Heart right ventricle (tissue), 16 donors: ENCODE measurements around the gene KIAA1191. TPM values are rescaled to one million over a fixed set of nuclear protein-coding genes. Genes with fewer than 3 reads are reported as not detected.

Experiments used
- ATAC-seq, 8 donors: fragments of 200-7000 bp; cut with Tn5 transposase; one replicate each; pipeline ENCODE4 v1.9.1; 2020; ENCODE audit warnings: mild to moderate bottlenecking in 8 of 8, moderate library complexity in 8 of 8, moderate number of reproducible peaks in 1 of 8
- DNase-seq, 2 donors: peaks; one replicate each; pipeline ENCODE4 v3.0.0-alpha.2; 2020
- H3K27ac ChIP-seq, 10 donors: fragments of 200-600 bp; sonication (generic) in 2 of 10; one replicate each; pipeline versions ENCODE4 v1.5.0 to v1.8.0; 2020 to 2022; ENCODE audit warnings: mild to moderate bottlenecking in 3 of 10
- H3K27me3 ChIP-seq, 7 donors: fragments of 200-600 bp; one replicate each; pipeline ENCODE4 v1.8.0; 2021 to 2022; ENCODE audit warnings: mild to moderate bottlenecking in 2 of 7
- H3K36me3 ChIP-seq, 9 donors: fragments of 200-600 bp; sonication (generic) in 1 of 9; one replicate each; pipeline versions ENCODE4 v1.5.0 to v1.8.0; 2020 to 2022; ENCODE audit warnings: mild to moderate bottlenecking in 2 of 9
- H3K4me1 ChIP-seq, 9 donors: fragments of 200-600 bp; sonication (generic) in 1 of 9; one replicate each; pipeline versions ENCODE4 v1.5.0 to v1.8.0; 2020 to 2022; ENCODE audit warnings: mild to moderate bottlenecking in 4 of 9
- H3K4me3 ChIP-seq, 10 donors: fragments of 200-600 bp; sonication (generic) in 2 of 10; one replicate each; pipeline versions ENCODE4 v1.5.0 to v1.8.0; 2020 to 2022; ENCODE audit warnings: mild to moderate bottlenecking in 7 of 10, moderate library complexity in 2 of 10
- H3K9me3 ChIP-seq, 11 donors: fragments of 200-600 bp in 10 of 11; sonication (generic) in 2 of 11; one replicate each; pipeline versions ENCODE4 v1.5.0 to v1.8.0; 2013 to 2022; ENCODE audit warnings: mild to moderate bottlenecking in 2 of 11, control low read depth in 1 of 11, moderate library complexity in 1 of 11
- WGBS, 2 donors: extraction: QIAGEN DNeasy Blood & Tissue Kit; methylation state at CpG; one replicate each; pipeline ENCODE4 v1.1.7; 2013; ENCODE audit warnings: inconsistent platforms in 1 of 2; 5-methylcytosine and 5-hydroxymethylcytosine counted together
- intact Hi-C, 10 donors: fragments of 100-400 bp; cut with DNase I; formaldehyde crosslinking; loops; one replicate each; pipeline versions ENCODE4 v1.11.1 to v1.14.2; 2022
- polyA plus RNA-seq, 2 donors: library from polyadenylated mRNA; stranded (reverse); fragments of 200-250 nt; gene quantifications; one replicate each; pipeline ENCODE4 v1.2.3, GENCODE V29; 2013
- total RNA-seq, 10 donors: library from RNA; stranded (reverse); fragmentation: NEBNext Ultra II Directional in 3 of 10; extraction: Animal tissue kit (Norgen Biotek cat#: 25700) in 3 of 10; gene quantifications; one replicate each; pipeline versions ENCODE4 v1.2.1 to v1.2.4, GENCODE V29; 2021 to 2023
- TF ChIP-seq, protein P1 (sequence below), 9 donors: fragments of 200-600 bp; sonication (generic) in 2 of 9; IDR thresholded peaks; one replicate each; pipeline versions ENCODE4 v1.5.0 to v1.8.0; 2021 to 2022; ENCODE audit warnings: antibody characterized with exemption in 9 of 9, mild to moderate bottlenecking in 5 of 9, moderate library complexity in 1 of 9
- donor health status: Arrhythmogenic right ventricular cardiomyopathy.
- donor health status: ischemic (EF 13 %, LVEDD 7.1; RV severe dilation, severe dysfunction).
- donor health status: healthy with polysubstance abuse.
- donor health status: DM: no; HTN: yes; CAD: no.
- donor health status: DM: no; HTN: no; CAD: no.
- donor health status: ischemic (EF 25% LVEDD 6.9; RV normal size, moderate dysfunction).
- donor health status: ischemic (EF 25% LVEDD 5.7; RV mildly dilated, moderate dysfunction).
- donor health status: healthy.
- donor health status: DM: yes; HTN: yes; CAD: no.
- donor health status: Ischemic cardiomyopathy.
- donor health status: ischemic (EF 35%, LVEDD 5.7; RV mildly dilated, moderate dysfunction).
- donor health status: nonischemic (EF 11% LVEDD 7.7; RV severe dilation, severe dysfunction).
- donor health status: DM: yes; HTN: yes; CAD: no.
- donor health status: PGD.
- donor health status: ischemic (EF 29% LVEDD 5.4; RV normal size, mild dysfunction).
- donor health status: nonischemic (EF 23%, LVEDD 6.1; RV moderate dilation, normal function).

KIAA1191 gene
- total and polyA plus RNA-seq, 12 donors = 38.8 to 121 (median 89.1) TPM

DNA sequence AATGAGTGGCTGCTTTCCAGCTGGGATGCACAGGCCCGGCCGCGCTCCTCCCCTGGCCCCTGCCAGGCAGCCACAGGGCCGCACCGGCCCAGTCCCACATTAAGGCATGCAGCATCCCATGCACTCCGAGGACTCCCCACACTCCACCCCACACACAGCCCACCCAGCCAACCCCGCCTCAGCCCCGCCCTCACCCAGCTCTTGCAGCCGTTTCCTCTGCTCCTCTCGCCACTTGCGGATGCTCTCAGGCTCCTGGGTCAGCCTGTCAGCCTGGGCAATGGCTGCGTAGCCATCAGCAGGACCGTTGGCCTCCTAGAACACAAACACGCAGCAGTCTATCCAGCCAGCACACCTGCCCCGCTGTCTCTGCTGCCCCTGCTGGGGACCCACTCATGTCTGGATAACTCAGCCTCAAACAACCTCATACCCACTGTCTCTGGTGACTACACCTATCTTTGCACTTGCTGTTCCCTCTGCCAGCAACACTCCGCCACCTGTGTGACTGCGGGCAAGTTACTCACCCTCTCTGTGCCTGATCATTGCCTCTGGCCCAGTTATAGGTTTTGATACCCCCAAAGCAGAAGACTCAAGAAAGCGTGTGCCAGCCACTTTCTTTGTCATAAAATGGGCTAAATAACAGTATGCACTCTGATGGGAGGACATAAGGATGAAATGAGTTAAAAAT is 36.3 kb upstream of the KIAA1191 start:
- H3K36me3 ChIP-seq = peaks cover 0 to 74% (median 0%) of the 10 kb centered on the region in 9 donors
- 92% methylated on average over 18 of the region's 18 CpGs for WGBS, 2 donors
- no peaks in the 10 kb centered on the region for H3K9me3 ChIP-seq

DNA sequence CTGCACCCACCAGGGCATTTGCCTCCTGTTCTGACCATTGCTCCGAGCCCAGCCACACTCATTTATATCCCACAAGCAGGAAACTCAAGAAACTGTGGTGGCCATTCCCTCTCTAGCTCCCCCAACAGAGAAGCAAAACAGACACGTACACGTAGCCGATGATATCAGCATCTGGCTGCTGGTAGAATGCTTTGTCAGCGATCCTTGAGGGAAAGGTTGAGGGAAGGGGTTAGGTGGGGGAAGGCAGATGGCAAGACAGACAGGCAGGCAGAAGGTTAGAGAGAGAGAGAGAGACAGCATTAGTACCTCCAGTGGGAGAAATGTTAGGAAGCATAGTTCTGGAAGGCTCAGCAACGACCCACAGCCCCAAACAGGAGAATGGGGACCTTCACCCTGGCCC is 34.8 kb upstream of the KIAA1191 start:
- H3K27ac ChIP-seq = peak overlapping the region in 7 of 10 donors; percentile 3 to 77 (median 44)
- H3K9me3 ChIP-seq = no peaks in the 10 kb centered on the region
- H3K27me3 ChIP-seq = no peaks in the 10 kb centered on the region
- peaks cover 7 to 39% (median 21%) of the 10 kb centered on the region in 9 donors for H3K4me1 ChIP-seq
- no peak for DNase-seq
- TF ChIP-seq, protein P1, sequence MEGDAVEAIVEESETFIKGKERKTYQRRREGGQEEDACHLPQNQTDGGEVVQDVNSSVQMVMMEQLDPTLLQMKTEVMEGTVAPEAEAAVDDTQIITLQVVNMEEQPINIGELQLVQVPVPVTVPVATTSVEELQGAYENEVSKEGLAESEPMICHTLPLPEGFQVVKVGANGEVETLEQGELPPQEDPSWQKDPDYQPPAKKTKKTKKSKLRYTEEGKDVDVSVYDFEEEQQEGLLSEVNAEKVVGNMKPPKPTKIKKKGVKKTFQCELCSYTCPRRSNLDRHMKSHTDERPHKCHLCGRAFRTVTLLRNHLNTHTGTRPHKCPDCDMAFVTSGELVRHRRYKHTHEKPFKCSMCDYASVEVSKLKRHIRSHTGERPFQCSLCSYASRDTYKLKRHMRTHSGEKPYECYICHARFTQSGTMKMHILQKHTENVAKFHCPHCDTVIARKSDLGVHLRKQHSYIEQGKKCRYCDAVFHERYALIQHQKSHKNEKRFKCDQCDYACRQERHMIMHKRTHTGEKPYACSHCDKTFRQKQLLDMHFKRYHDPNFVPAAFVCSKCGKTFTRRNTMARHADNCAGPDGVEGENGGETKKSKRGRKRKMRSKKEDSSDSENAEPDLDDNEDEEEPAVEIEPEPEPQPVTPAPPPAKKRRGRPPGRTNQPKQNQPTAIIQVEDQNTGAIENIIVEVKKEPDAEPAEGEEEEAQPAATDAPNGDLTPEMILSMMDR (IDR thresholded peaks at IDR 0.05) = no peak
- intact Hi-C loops = no loop called here
- ATAC-seq = no peak
- WGBS, 2 donors = 41 to 64% methylated on average over 6 of the region's 6 CpGs
- H3K36me3 ChIP-seq = peaks cover 0 to 87% (median 10%) of the 10 kb centered on the region in 9 donors
- no peak overlapping the region for H3K4me3 ChIP-seq

More for the DNA sequence above, 36.3 kb upstream of the KIAA1191 start:
- H3K27me3 ChIP-seq = no peaks in the 10 kb centered on the region
- ATAC-seq (no peak), DNase-seq (no peak)
- H3K27ac ChIP-seq = no peak overlapping the region
- TF ChIP-seq, protein P1 (IDR thresholded peaks at IDR 0.05) = no peak
- H3K4me3 ChIP-seq = no peak overlapping the region
- intact Hi-C loops = no loop called here
- H3K4me1 ChIP-seq = peaks cover 7 to 54% (median 37%) of the 10 kb centered on the region in 9 donors

DNA sequence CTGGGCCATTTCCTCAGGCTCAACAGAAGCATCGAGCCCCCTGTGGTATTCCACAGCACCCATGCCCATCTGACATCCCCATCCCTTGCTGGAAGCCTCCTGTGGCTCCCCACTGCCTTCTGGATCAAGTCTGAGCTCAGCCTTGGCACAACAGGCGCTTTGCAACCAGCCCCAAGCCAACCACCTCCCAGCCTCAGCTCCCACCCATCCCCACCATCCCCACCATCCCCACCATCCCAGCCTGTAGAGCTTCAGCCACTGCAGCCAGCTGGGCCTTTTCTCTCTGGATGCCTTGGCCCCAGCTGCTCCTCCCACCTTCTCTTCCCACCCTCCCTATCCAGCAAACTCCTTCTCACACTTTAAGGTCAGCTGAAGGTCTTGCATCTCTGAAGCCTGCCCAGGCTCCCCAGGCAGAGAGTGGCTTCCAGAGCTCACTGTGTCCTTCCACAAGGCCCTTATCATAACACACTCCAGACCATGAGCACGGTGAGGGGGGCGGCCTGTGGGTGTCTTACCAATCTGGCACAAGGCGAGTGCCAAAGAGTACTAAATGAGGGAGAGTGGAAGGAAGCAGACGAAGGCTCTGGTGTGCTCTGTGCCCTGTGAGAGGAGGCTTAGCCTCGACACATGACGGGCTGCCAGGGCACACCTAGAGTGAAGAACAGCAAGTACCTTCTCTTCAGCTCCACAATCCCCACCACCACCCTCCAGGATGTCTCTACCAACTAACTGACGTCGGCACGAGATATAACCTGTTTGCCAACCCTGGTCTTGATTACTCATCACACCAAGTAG is 33.5 kb upstream of the KIAA1191 start:
- peak; percentile 55 to 93 (median 83) for ATAC-seq
- H3K27ac ChIP-seq = peak overlapping the region in 9 of 10 donors; percentile 63 to 81 (median 73)

DNA sequence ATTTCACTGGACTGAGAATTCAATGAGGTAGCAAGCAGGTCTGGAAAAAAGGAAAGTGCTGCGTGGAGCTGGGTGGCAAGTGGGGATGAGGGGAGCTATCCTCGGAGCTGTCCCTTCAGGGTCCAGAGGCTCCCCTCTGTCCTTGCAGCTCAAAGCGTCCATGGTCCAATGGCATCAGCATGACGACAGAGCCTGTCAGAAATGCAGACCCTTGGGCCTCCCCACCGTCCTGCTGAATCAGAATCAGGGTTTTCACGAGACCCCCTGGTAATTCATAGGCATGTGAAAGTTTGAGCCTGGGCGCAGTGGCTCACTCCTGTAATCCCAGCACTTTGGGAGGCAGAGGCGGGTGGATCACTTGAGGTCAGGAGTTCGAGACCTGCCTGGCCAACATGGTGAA is 32.5 kb upstream of the KIAA1191 start:
- TF ChIP-seq, protein P1 (IDR thresholded peaks at IDR 0.05) = no peak
- DNase-seq (no peak), ATAC-seq (no peak)
- H3K9me3 ChIP-seq = no peaks in the 10 kb centered on the region
- no peaks in the 10 kb centered on the region for H3K27me3 ChIP-seq
- peak overlapping the region in 7 of 10 donors; percentile 22 to 81 (median 73) for H3K27ac ChIP-seq
- intact Hi-C loops = no loop called here
- H3K4me3 ChIP-seq = no peak overlapping the region
- H3K36me3 ChIP-seq = peaks cover 0 to 78% (median 20%) of the 10 kb centered on the region in 9 donors
- 93 to 95% methylated on average over 9 of the region's 9 CpGs for WGBS, 2 donors
- peaks cover 0 to 44% (median 19%) of the 10 kb centered on the region in 9 donors for H3K4me1 ChIP-seq

More for the DNA sequence above, 33.5 kb upstream of the KIAA1191 start:
- TF ChIP-seq, protein P1 (IDR thresholded peaks at IDR 0.05) = no peak
- no peaks in the 10 kb centered on the region for H3K9me3 ChIP-seq
- peaks cover 0 to 87% (median 20%) of the 10 kb centered on the region in 9 donors for H3K36me3 ChIP-seq
- WGBS, 2 donors = 47 to 64% methylated on average over 11 of the region's 11 CpGs
- intact Hi-C loops = no loop called here
- peak; percentile 60 to 63 for DNase-seq
- no peak overlapping the region for H3K4me3 ChIP-seq
- peaks cover 0 to 39% (median 12%) of the 10 kb centered on the region in 9 donors for H3K4me1 ChIP-seq
- no peaks in the 10 kb centered on the region for H3K27me3 ChIP-seq
